ENCODE data around the gene C17orf114.
A peak's percentile ranks its signal among the peaks of the same experiment; 100 is the strongest.
"Not testable (repeated sequence)": the region's sequence is repeated elsewhere in the genome, so short reads cannot be mapped to it uniquely, and the experiment has no call there.

Gene C17orf114

DNA sequence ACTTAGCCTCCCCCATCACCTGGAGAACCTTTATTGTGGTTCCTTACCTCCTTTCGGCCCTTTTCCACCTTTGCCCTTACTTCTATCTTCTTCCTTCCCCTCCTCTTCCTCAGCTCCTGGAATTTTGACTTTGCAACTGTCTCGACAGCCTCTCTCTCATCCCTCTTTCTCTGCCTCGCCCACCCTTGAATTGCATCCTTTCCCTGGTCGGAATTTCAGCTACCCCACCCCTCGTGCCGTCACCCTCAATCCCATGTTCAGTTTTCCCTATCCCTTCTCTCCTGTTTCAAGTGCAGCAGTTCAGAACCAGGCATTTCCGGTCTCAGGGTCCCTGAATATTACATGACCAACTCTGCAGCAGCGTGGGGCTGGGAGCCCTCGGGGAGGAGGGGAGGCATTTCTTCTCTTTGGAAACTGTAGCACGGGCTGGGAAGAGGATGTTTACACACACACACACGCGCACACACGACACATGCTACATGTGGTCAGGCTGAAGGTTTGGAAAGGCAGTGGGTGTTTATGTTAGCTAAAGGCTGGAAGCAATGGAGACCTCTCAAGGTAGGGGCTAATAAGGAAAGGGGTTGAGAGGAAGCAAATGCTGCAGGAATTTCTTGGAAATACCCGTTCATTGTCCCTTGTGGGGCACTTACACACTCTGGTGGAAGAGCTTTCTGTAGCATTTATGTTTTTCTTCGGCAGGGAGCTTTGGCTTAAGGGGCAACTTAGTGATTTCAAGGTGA is 32.0 kb upstream of the C17orf114 start:
- H3K27me3 ChIP-seq = no peaks in the 10 kb centered on the region
- H3K27ac ChIP-seq = peak overlapping the region; percentile 93 to 99 (median 96)
- H3K4me1 ChIP-seq = peaks cover 0 to 43% (median 28%) of the 10 kb centered on the region in 4 donors
- H3K9me3 ChIP-seq = no peaks in the 10 kb centered on the region
- H3K36me3 ChIP-seq = no peaks in the 10 kb centered on the region
- DNase-seq (ENCODE audit: low spot score in 2 of 2) = peak in 1 of 2 donors; percentile 14
- TF ChIP-seq, protein P1, sequence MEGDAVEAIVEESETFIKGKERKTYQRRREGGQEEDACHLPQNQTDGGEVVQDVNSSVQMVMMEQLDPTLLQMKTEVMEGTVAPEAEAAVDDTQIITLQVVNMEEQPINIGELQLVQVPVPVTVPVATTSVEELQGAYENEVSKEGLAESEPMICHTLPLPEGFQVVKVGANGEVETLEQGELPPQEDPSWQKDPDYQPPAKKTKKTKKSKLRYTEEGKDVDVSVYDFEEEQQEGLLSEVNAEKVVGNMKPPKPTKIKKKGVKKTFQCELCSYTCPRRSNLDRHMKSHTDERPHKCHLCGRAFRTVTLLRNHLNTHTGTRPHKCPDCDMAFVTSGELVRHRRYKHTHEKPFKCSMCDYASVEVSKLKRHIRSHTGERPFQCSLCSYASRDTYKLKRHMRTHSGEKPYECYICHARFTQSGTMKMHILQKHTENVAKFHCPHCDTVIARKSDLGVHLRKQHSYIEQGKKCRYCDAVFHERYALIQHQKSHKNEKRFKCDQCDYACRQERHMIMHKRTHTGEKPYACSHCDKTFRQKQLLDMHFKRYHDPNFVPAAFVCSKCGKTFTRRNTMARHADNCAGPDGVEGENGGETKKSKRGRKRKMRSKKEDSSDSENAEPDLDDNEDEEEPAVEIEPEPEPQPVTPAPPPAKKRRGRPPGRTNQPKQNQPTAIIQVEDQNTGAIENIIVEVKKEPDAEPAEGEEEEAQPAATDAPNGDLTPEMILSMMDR (IDR thresholded peaks at IDR 0.05) = no peak
- no peak for TF ChIP-seq EP300 (IDR thresholded peaks at IDR 0.05)
- no peak for TF ChIP-seq POLR2A (IDR thresholded peaks at IDR 0.05)
- 1 to 3% methylated on average over 15 of the region's 15 CpGs for WGBS, 2 donors
- peak overlapping the region; percentile 76 to 100 (median 98) for H3K4me3 ChIP-seq

DNA sequence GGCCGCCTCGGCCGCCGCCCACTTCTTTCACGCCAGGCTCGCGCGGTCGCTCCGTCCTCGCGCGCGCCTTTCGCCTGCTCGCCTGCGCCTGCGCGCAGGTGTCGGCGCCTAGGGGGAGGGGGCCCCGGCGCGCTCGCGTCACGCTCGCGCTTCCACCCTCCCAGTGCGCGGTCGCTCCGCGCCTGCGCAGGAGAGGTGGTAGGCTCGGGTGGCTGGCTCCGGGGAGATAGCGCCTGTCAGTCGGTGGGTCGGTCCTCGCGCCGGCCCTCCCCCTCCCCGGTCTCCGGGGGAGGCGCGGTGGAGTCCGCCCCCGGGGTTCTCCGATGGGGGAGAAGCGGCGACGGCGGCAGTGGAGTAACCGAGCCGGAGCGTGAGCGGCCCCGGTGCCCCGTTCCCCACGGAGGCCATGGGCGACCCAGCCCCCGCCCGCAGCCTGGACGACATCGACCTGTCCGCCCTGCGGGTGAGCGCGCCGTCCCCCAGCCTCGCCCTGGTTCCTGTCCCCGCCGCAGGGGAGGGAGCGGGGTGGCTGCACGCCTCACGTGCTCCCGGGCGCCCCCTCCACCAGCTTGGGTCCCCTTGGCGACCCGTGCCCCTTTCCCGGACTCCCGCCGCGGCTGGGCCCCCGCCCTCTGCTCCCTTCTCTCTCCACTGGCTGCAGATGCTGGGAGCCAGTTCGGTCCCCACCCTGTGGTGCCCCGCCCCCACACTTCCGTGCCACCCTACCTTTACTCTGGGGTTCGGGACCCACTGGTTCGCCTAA is 31.2 kb upstream of the C17orf114 start, which contains the start of gene MINK1:
Gene MINK1, plus strand, starts transcription at position 163 of the 763 bp plus-strand sequence. Its CDS starts 244 bp downstream, at position 407.
- Histone ChIP-seq H3K27me3 (no peaks in the 10 kb centered on the region), H3K4me3 (peak within 1 kb of the TSS; percentile 76 to 100 (median 98)), H3K27ac (peak within 1 kb of the TSS; percentile 93 to 99 (median 96)), H3K4me1 (peaks cover 0 to 42% (median 28%) of the 10 kb centered on the region in 4 donors), H3K36me3 (no peaks in the 10 kb centered on the region), H3K9me3 (no peaks in the 10 kb centered on the region)
- WGBS, 2 donors = 1% methylated on average over 59 to 60 of the region's 91 CpGs
- DNase-seq (ENCODE audit: low spot score in 2 of 2) = peak; percentile 67 to 69
- TF ChIP-seq EP300 (IDR thresholded peaks at IDR 0.05) (peak in 1 of 2 donors; percentile 89), POLR2A (IDR thresholded peaks at IDR 0.05) (peak; percentile 81 to 92)
- TF ChIP-seq, protein P1 (IDR thresholded peaks at IDR 0.05) = peak in 2 of 5 experiments; percentile 13 to 41

DNA sequence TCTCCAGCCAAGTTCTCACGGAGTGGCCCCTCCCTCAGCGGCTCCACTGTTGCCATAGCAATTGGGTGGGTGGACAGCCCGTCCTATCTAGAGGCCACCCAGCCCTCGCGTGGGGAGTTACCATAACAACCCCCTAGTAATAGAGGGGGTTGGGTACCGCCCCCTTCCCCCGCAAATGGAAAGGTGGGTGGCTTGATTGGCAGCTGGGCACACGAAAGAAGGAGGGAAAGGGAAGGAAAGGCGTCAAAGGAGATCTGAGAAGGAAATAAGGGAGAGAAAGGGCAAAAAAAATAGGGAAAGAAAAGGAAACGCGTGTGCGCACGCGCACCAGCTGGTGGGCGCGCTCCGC is 30.7 kb upstream of the C17orf114 start:
- 0% methylated on average over 12 to 14 of the region's 17 CpGs for WGBS, 2 donors
- Histone ChIP-seq H3K4me3 (peak overlapping the region; percentile 76 to 100 (median 98)), H3K27ac (peak overlapping the region; percentile 93 to 99 (median 96)), H3K4me1 (peaks cover 0 to 36% (median 28%) of the 10 kb centered on the region in 4 donors)
- DNase-seq (ENCODE audit: low spot score in 2 of 2); H3K27me3 ChIP-seq; H3K9me3 ChIP-seq; H3K36me3 ChIP-seq: not testable (repeated sequence)

DNA sequence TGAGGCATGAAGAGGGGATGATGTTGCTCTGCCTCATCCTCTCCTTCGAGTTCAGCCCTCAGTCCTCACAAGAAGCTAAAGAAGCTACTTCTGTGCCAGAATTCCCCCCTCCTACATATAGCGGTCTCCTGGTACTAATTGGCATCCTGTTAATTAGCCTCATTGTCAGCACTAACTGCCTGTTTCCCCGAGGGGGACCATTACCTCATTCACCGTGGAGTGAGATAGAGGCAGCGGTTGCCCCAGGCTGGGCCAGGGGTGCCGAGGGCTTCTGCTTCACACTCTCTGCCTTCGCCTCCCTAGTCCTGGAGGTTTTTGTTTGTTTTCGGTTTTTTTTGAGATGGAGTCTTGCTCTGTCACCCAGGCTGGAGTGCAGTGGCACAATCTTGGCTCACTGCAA is 25.3 kb upstream of the C17orf114 start:
- Histone ChIP-seq H3K4me3 (no peak overlapping the region), H3K9me3 (no peaks in the 10 kb centered on the region), H3K4me1 (no peaks in the 10 kb centered on the region), H3K27ac (no peak overlapping the region), H3K27me3 (no peaks in the 10 kb centered on the region), H3K36me3 (peaks cover 0 to 16% (median 0%) of the 10 kb centered on the region in 3 donors)
- DNase-seq (ENCODE audit: low spot score in 2 of 2) = no peak
- WGBS, 2 donors = 49 to 71% methylated on average over 8 of the region's 8 CpGs
- TF ChIP-seq, protein P1 (IDR thresholded peaks at IDR 0.05) = no peak
- TF ChIP-seq EP300 (IDR thresholded peaks at IDR 0.05) = no peak
- no peak for TF ChIP-seq POLR2A (IDR thresholded peaks at IDR 0.05)

DNA sequence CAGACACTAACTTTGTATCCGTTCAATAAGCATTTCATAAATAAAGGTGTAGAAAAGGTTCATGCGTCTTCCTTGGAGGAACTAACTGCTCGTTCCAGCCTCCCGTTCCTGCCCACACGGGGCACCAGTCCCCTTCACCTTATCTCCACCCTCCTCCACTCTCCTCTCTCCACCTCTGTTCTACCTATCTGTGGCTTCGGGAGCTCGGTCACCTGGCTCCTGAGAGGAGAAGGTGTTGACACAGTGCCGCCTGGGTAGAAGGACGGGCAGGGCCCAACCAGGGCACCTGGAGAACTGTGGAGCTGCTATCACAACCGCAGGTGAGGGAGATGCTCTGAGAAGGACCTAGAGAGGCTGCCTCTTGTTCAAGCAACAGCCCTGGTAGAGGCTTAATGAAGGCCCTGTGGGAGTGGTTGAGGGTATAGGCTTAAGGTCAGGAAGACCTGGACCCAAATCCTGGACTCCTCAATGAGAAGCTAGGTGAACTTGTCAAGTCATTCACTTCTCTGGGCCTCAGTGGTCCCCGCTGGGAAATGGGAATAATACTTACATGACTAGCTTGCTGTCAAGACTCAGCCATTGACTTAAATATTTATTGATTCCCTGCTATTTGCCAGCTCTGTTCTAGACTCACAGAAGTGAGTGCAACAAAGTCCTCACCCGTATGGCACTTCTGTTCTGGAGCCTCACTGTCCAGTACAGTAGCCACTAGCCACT is 21.4 kb upstream of the C17orf114 start:
- H3K27ac ChIP-seq = no peak overlapping the region
- 75% methylated on average over 12 of the region's 12 CpGs for WGBS, 2 donors
- no peak for DNase-seq (ENCODE audit: low spot score in 2 of 2)
- no peak overlapping the region for H3K4me3 ChIP-seq
- TF ChIP-seq, protein P1 (IDR thresholded peaks at IDR 0.05) = no peak
- TF ChIP-seq POLR2A (IDR thresholded peaks at IDR 0.05) (no peak), EP300 (IDR thresholded peaks at IDR 0.05) (no peak)
- peaks cover 0 to 55% (median 0%) of the 10 kb centered on the region in 3 donors for H3K36me3 ChIP-seq
- no peaks in the 10 kb centered on the region for H3K4me1 ChIP-seq
- no peaks in the 10 kb centered on the region for H3K9me3 ChIP-seq
- H3K27me3 ChIP-seq = no peaks in the 10 kb centered on the region

Data from tibial nerve (tissue), 4 donors.